A673 (cell line): ENCODE measurements around the gene EVA1C.

ENCODE experiments used
- EZH2 ChIP-seq: fragments of 200-600 bp; sonication (generic); IDR thresholded peaks from 2 replicates; pipeline ENCODE4 v1.6.1; 2017; ENCODE audit warnings: borderline replicate concordance, low read depth, mild to moderate bottlenecking, mixed read lengths, antibody characterized with exemption, low read length; ENCODE audit not compliant: poor library complexity, severe bottlenecking
- TF ChIP-seq, protein P1 (sequence below): fragments of 300-800, 200-600 bp; sonication (generic); conservative IDR thresholded peaks from 2 replicates; pipeline ENCODE4 v1.5.1; 2017; ENCODE audit warnings: low read depth, mild to moderate bottlenecking, antibody characterized with exemption, low read length, moderate library complexity, mixed read lengths

DNA sequence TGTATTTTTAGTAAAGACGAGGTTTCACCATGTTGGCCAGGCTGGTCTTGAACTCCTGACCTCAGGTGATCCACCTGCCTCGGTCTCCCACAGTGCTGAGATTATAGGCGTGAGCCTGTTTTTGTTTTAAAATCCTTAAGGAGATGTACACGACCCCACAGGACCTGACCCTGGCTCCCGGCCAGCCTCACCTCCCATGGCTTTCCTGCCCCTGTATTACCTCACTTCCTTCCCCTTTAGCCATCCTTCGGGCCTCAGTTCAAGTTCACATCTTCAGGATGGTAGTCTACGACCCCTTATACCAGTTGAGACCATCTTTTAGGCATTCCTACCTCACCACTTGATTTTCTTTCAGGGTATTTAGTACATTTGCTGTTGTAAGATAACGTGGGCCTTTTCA lies 136.5 kb downstream of the EVA1C start:
- TF ChIP-seq EZH2: no peak
- TF ChIP-seq, protein P1, sequence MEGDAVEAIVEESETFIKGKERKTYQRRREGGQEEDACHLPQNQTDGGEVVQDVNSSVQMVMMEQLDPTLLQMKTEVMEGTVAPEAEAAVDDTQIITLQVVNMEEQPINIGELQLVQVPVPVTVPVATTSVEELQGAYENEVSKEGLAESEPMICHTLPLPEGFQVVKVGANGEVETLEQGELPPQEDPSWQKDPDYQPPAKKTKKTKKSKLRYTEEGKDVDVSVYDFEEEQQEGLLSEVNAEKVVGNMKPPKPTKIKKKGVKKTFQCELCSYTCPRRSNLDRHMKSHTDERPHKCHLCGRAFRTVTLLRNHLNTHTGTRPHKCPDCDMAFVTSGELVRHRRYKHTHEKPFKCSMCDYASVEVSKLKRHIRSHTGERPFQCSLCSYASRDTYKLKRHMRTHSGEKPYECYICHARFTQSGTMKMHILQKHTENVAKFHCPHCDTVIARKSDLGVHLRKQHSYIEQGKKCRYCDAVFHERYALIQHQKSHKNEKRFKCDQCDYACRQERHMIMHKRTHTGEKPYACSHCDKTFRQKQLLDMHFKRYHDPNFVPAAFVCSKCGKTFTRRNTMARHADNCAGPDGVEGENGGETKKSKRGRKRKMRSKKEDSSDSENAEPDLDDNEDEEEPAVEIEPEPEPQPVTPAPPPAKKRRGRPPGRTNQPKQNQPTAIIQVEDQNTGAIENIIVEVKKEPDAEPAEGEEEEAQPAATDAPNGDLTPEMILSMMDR: no peak
